Activated CD4-positive, alpha-beta T cell treated with anti-CD3 and anti-CD28 coated beads, Interleukin-2, amount 50 U/mL, for 24 hours (primary cell): ENCODE data around the gene PEF1.

ENCODE experiments used
- DNase-seq, 2 donors: peaks; one replicate each; pipeline ENCODE4 v3.0.0-alpha.2; 2020; ENCODE audit warnings: low read depth in 1 of 2, low spot score in 1 of 2

PEF1 gene

GRCh38 chr1:31633117-31633516 lies 11.6 kb downstream of the PEF1 start:
- DNase-seq = no peak

DNA sequence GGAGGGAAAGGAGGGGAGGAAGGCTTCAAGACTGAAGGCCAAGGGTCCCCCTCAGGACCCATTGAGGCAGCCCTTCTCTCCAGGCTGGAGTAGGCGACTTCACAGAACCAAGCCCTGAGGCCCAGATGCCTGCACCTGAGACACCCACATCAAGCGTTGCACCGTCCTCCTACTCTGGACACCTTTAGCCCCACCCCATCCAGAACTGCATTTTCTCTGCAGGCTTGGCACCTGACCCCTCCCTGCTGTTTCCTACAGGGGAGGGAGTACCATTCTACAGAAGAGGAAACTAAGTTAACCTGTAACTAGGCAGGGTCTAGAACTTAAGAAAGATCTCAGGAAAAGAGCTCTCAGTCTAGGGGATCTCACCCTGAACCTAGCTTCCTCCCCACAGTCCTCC lies 12.0 kb downstream of the PEF1 start:
- DNase-seq = no peak

GRCh38 chr1:31628931-31629556 lies 15.6 kb downstream of the PEF1 start:
- DNase-seq = no peak

- DNase-seq = no peak
Observed at GRCh38 chr1:31627930-31628559, 16.6 kb downstream of the PEF1 start.

- no peak for DNase-seq
Observed at GRCh38 chr1:31627301-31627929, 17.3 kb downstream of the PEF1 start.

DNA sequence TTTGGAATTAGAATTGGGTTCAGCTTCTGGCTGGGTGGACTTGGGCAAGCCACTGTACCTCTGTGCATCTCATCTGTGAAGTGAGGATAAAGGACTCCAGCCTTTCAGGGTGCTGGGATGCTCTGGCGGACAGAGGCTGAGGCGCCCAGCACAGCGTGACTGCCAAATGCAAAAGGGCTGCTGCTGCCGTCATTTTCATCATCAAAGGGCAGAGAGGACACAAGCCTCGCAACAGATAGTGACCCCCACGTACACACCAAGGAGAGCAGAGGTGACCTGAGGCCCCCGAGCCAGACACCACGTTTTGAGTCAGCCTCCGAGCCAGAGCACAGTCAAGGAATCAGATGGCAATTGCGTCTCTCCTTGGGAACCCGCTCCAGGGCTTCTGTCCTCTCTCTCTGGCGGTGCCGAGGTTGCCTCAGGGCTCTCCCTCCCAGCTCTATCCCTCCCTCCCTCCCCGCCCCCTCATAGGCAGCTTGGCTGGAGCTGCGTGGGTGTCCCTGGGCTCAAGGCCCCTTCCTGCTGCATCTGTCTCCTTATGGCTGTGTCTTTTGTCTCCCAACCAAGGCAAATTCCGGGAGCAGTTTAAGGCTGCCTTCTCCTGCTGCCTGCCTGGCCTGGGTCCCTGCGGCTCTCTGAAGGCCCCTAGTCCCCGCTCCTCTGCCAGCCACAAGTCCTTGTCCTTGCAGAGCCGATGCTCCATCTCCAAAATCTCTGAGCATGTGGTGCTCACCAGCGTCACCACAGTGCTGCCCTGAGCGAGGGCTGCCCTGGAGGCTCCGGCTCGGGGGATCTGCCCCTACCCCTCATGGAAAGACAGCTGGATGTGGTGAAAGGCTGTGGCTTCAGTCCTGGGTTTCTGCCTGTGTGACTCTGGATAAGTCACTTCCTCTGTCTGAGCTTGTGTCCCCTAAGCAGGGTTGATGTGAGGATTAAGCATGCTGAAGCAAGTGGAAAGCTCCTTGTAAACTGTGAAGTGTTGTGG lies 18.2 kb downstream of the PEF1 start:
- no peak for DNase-seq

DNA sequence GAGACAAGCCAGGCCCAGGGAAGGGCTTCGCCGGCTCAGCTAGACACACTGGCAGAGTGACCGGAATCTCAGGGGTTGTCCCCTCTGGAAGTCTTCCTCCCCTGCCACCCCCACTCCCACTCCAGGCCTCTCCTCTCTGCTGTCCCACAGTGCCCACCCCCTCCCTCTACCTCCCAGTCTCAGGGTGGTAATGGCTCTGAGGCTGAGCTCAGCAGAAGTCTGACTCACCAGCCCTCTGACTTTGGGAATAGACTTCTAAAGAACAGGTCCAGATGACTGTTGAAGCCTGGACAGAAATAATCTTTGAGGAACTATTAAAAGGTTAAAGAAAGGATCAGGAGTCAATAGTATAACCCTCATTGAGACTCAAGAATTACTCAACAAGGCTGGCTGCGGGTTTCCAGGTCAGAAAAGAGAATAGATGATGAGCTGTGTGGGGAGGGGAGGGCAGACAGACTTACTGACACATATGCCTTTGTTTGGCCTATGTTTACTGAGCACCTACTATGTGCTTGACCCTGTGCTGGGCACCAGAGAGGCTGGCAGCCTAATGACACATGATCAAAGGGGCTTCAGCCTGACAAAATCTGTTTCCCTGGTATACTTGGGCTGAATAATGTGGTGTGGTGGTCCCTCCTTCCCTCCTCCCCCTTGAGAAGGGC lies 19.0 kb downstream of the PEF1 start:
- no peak for DNase-seq

- no peak for DNase-seq
Observed at GRCh38 chr1:31624731-31625514, 19.8 kb downstream of the PEF1 start.

DNA sequence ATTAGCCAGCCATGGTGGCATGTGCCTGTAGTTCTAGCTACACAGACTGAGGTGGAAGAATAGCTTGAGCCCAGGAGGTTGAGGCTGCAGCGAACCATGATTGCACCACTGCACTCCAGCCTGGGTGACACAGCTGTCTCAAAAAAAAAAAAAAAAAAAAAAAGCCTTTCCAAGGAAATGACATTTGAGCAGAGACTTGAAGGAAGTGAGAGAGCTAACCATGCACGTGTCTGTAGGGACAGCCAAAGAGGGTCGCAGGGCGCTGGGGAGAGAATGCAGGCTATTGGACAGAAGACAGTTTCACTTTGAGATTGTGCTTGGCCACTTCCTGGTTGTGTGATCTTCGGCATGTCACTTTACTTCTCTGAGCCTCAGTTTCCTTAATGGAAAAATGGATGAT lies 20.4 kb downstream of the PEF1 start:
- DNase-seq = no peak

DNA sequence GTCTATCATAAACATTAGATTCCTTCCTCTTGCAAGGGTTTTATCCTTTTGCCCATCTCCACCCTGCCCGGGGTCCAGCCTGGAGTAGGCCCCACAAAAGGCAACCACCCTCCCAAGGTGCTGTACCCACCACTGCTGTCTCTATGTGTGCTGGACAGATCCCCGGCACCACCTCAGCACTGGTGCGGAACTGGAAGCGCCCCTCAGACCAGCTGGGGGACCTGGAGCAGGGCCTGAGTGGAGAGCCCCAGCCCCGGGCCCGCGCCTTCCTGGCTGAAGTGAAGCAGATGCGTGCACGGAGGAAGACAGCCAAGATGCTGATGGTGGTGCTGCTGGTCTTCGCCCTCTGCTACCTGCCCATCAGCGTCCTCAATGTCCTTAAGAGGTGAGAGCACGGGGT lies 21.3 kb downstream of the PEF1 start:
- DNase-seq = no peak

DNA sequence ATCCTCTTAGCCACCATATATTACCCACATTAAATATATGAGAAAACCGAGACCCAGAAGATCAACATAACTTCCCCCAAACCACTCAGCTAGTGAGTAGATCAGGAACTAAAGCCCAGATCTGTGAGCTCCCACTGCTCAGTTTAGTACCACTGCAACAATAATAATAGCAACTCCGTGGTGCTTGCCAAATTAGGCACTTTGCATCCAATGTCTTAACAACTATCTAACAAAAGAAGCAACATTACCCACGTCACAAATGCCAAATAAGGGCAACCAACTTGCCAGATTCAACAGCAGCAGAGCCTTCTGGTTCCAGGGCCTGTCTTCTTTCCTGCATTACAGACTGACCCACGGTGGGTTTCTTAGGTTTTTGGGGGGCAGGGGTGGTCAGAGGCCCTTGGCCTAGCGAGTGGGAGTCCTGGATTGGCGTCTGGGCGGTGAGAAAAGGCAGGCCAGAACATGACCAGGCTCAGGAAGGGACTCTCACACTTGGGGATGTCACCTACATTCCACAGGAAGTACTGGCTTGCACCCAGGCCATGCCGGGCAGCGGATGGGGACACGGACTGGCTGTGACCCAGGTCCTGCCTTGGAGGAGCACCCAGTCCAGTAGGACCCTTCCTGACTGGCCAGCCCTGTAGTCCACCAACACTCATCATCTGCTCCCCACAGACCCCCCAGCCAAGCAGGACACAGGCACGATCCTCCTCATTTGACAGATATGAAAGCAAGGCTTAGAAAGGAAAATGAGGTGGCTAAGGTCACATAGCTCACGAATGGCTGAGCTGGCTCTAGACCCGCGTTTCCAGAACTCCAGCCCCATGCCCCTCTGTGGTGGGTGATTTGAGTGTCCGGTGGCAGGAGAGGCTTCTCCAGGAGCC lies 22.6 kb downstream of the PEF1 start:
- DNase-seq = no peak

DNA sequence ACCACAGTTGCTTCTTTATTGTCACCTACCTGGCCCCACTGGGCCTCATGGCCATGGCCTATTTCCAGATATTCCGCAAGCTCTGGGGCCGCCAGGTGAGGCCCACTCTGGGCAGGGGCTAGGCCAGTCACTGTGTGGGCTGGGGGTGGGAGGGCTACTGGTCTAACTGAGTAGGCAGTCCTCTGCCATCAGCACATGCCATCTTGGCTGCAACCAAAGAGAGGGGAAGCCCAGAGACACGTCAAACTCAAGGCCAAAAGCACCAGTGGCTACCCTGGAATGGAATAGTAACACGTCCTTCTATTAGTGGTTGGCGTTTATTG lies 23.2 kb downstream of the PEF1 start:
- no peak for DNase-seq

DNA sequence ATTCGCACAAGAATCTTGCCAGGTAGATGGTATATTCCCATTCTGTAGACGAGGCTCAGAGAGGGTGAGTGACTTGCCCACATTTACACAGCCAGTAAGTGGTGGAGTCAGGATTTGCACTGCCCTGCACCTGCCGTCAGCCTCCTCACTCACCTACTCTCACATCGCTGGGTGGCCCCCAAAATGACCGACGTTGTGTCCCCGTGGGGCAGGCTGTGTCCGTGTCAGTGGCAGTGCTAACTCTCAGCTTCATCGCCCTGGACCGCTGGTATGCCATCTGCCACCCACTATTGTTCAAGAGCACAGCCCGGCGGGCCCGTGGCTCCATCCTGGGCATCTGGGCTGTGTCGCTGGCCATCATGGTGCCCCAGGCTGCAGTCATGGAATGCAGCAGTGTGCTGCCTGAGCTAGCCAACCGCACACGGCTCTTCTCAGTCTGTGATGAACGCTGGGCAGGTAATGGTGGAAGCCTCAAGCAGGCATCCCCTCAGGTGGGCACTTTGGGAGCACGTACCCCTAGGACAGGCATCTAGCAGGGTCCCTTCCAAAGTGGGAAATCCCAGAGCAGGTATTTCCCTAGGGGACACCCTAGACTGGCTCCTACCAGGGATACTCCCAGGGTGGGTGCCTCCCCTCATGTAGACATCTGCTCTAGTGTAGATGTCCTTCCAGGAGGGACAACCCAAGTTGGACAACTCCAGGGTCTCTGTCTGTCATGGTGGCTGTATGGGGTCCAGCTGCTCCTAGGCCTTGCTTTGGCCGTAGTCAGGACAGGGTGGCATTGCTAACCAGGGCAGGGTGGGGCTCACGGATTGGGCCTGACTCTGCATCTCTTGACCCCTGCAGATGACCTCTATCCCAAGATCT lies 23.8 kb downstream of the PEF1 start:
- no peak for DNase-seq

DNA sequence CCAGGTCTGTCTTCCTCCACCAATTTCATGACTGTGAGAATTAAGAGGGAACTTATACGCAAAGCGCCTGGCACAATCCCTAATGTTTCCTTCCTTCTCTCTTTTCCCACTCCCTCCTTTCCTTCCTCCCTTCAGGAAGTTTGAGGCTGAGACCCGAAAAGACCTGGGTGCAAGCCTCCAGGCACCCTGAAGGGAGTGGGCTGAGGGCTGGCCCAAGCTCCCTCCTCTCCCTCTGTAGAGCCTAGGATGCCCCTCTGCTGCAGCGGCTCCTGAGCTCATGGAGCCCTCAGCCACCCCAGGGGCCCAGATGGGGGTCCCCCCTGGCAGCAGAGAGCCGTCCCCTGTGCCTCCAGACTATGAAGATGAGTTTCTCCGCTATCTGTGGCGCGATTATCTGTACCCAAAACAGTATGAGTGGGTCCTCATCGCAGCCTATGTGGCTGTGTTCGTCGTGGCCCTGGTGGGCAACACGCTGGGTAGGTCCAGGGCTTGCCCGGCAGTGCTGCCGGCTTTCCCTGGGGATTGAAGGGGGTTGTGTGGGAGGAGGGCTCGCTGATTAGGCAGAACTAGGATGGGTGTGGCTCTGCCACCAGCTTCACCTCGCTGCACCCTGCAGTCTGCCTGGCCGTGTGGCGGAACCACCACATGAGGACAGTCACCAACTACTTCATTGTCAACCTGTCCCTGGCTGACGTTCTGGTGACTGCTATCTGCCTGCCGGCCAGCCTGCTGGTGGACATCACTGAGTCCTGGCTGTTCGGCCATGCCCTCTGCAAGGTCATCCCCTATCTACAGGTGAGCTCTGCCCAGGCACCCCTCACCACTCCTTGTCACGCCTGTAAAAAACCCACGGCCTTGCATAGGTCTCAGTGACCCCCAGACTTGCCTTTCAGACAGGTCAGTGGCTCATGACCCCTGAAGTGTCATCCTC lies 25.5 kb downstream of the PEF1 start:
- DNase-seq = no peak

GRCh38 chr1:31617916-31618746 lies 26.5 kb downstream of the PEF1 start:
- DNase-seq = peak; percentile 15 to 23

GRCh38 chr1:31617218-31617915 lies 27.3 kb downstream of the PEF1 start, which contains the start of gene HCRTR1:
HCRTR1 (plus strand) TSS chr1:31617689; CDS start chr1:31619193, 1,504 bp downstream.
- DNase-seq = no peak
